HT-29 (cell line): ENCODE results near the gene JADE3. TPM values are rescaled to one million over a fixed set of nuclear protein-coding genes. Genes with fewer than 3 reads are reported as not detected.
"Not testable (repeated sequence)": the region's sequence is repeated elsewhere in the genome, so short reads cannot be mapped to it uniquely, and the experiment has no call there.

Experiments used
- DNase-seq: peaks from one replicate; pipeline ENCODE4 v3.0.0-alpha.2; 2015; ENCODE audit warnings: low spot score
- total RNA-seq: library from RNA; depleted of rRNA; stranded (reverse); fragments of >200 nt; shearing (Covaris generic); gene quantifications from 2 replicates; pipeline ENCODE4 v1.2.3, GENCODE V29; 2014

JADE3 gene
- total RNA-seq, 1 experiment from 2014 or later, result 5.3 TPM

DNA sequence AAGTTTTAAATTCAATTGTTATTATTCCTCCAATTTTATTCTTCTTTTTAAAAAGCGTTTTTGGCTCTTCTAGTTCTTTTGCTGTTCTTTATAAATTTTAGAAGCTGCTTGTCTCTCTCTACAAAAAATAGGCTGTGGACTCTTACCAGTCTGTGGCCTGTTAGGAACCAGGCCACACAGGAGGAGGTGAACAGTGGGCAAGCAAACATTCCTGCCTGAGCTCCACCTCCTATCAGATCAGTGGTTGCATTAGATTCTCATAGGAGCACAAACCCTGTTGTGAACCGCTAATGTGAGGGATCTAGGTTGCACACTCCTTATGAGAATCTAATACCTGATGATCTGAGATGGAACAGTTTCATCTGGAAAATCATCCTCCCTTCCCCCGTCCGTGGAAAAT is 23.1 kb downstream of the JADE3 start:
- no peak for DNase-seq

- DNase-seq, result no peak
These were observed 26.4 kb downstream of the JADE3 start for GRCh38 chrX:46938589-46938988.

GRCh38 chrX:46941341-46941740 is 29.1 kb downstream of the JADE3 start:
- no peak for DNase-seq

DNA sequence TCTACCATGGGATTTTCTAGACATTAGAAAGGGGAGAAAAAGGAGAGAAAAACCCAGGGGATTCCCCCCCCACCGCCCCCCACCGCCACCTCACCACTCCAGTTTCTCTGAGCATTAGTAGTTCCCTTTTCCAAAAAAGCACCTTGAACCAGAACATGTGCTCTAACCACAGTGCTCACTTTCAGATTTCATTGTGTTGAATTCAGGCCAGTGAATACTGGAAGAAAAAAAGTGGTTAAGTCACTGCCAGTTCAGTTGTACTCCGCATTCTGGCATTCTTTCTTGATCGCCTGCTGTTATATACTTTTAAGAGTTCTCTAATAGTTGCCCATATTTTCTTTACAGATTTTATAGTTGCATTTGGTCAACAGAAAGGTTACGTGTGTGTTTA is 40.9 kb downstream of the JADE3 start:
- no peak for DNase-seq

- DNase-seq, result peak; percentile 35
These were observed 41.4 kb downstream of the JADE3 start for GRCh38 chrX:46953597-46953996.

- DNase-seq, result no peak
These were observed 42.5 kb downstream of the JADE3 start for GRCh38 chrX:46954716-46955115.

DNA sequence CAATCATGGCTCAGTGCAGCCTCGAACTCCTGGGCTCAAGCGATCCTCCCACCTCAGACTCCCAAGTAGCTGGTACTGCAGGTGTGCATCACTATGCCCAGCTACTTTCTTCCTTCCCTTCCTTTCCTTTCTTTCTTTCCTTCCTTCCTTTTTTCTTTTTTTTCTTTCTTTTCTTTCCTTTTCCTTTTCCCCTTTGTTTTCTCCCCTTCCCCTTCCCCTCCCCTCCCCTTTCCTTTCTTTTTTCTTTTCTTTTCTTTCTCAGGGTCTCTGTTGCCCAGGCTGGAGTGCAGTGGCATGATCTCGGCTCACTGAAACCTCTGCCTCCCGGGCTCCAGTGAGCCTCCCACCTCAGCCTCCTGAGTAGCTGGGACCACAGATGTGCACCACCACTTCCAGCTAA is 44.4 kb downstream of the JADE3 start:
- not testable (repeated sequence) for DNase-seq

- no peak for DNase-seq
These were observed 45.1 kb downstream of the JADE3 start for GRCh38 chrX:46957297-46957696.

- DNase-seq, result no peak
These were observed 46.9 kb downstream of the JADE3 start for GRCh38 chrX:46959101-46959500.

- no peak for DNase-seq
These were observed 47.9 kb downstream of the JADE3 start for GRCh38 chrX:46959985-46960700.

- no peak for DNase-seq
These were observed 48.9 kb downstream of the JADE3 start for GRCh38 chrX:46961097-46961496.

GRCh38 chrX:46961574-46962283 is 49.5 kb downstream of the JADE3 start:
- no peak for DNase-seq

DNA sequence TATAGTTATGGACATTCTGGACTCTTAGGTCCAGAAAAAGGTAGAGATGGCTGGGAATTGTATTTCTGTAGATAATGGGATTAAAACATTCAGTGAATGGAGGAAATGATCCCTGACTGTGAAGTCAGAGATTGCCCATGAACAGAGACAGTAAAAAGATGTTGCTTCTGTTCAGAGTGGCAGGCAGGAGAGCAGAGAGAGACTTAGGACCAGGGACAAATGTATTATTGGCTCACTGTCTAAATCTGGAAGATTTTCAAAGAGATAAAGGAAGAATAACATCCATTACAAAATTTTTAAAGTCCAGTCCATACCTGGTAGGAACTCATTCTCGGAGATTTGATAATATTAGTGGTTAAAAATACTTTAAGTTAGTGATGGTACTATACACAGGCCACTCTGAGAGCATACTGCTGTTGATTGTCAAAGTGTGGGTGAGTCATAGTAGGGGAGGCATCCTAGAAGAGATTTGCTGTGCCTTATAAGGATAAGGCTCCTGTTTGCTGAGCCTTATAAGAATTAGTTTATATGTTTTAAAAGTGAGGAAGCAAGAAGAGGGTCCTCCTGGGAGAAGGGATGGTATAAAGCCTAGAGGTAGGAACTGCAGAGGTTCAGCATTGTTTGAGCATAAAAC is 53.0 kb downstream of the JADE3 start:
- no peak for DNase-seq

- DNase-seq, result no peak
These were observed 55.3 kb downstream of the JADE3 start for GRCh38 chrX:46967547-46967946.

DNA sequence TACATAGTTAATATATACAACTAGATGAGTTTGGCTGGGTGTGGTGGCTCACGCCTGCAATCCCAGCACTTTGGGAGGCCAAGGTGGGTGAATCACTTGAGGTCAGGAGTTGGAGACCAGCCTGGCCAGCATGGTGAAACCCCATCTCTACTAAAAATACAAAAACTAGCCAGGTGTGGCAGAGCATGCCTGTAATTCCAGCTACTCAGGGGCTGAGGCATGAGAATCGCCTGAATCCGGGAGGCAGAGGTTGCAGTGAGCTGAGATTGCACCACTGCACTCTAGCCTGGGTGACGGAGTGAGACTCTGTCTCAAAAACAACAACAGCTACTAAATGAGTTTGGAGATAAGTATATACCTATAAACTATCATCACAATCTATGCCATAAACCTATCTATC is 64.8 kb downstream of the JADE3 start:
- not testable (repeated sequence) for DNase-seq

DNA sequence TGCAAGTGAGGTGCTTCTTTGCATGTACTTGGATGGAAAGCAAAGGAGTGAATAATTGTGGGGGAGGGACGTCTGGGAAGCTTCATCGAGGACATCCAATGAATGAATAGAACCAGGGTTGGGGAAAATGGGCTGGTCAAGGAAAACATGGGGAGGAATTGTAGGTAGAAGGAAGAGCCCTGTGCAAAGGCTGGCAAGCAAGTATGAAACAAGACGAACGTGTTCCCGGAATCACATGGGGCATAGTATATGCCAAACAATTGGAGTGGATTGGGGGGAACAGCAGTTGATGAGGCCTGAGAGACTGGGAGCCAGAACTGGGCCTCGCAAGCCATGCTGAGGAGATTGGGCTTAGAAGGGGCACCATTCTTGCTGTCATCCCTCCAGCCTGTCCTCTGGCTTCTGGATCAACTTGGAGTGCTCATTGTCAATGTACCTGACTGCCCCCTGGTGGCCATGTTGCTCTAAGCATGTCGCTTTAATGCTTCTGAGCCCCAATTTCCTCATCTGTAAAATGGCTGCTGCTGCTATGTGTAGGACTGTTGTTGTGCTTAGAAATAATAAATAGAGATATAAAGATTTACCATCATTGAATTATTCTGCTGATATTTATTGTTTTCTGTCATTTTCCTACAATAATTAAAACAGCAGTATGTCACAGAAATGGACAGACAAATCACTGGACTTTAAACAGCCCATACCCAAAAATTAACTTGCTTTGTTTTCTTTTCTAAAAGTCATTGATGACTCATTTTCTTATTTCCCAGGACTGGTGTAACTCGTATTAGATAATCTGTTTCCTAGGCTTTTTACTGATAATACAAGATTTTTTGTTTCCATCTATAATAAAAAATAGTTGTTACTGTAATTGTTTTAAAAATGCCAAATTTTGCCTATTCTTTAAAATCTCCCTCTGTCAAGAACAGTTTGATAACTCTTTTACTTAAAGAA is 66.4 kb downstream of the JADE3 start:
- DNase-seq, result peak; percentile 92

- DNase-seq, result no peak
These were observed 72.5 kb downstream of the JADE3 start for GRCh38 chrX:46984705-46985104.

DNA sequence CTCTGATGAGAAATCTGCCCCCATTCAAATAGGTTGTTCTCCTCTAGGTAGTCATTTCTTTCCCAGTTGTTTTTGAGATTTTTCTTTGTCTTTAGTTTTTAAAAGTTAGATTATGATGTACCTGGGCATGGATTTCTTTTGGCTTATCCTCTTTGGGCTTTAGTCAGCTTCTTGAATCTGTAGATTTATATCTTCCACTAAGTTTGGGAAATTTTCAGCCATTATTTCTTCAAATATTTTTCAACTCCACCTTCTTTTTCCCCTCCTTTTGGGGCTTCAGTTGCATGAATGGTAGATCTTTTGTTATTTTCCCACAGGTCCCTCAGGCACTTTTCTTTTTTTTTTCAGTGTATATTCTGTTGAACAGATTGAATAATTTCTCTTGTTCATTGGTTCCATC is 77.3 kb downstream of the JADE3 start:
- no peak for DNase-seq

GRCh38 chrX:46991664-46992063 is 79.4 kb downstream of the JADE3 start:
- DNase-seq, result no peak

GRCh38 chrX:46992070-46992469 is 79.8 kb downstream of the JADE3 start:
- DNase-seq, result no peak

- DNase-seq, result no peak
These were observed 81.9 kb downstream of the JADE3 start for GRCh38 chrX:46994096-46994495.

DNA sequence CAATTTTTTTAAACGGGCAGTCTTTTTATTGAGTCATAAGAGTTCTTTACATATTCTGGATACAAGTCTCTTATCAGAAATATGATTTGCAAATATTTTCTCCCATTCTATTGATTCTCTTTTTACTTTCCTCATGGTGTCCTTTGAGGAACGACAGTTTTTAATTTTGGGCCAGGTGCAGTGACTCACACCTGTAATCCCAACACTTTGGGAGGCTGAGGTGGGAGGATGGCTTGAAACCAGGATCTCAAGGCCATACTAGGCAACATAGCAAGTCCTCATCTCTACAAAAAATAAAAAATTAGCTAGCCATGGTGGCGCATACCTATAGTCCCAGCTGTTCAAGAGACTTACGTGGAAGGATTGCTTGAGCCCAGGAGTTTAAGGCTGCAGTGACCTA is 99.9 kb downstream of the JADE3 start:
- DNase-seq, result no peak
